SK-N-SH treated with all-trans-retinoic acid at 6 μM for 48 hours (cell line): ENCODE measurements around the gene ARHGAP15.

Source experiments
- ATAC-seq: fragments of 200-7000 bp; cut with Tn5 transposase; 3 replicates; pipeline ENCODE4 v1.9.1; 2020; ENCODE audit warnings: mild to moderate bottlenecking, moderate library complexity
- ARNTL ChIP-seq: fragments of 450-650 bp; formaldehyde crosslinking; IDR thresholded peaks from 2 replicates; pipeline ENCODE4 v1.5.0; 2020; ENCODE audit warnings: low read depth, mild to moderate bottlenecking, moderate library complexity, borderline replicate concordance
- BACH2 ChIP-seq: fragments of 250-450 bp; sonication (Bioruptor Pico); IDR thresholded peaks from 2 replicates; pipeline ENCODE4 v1.9.0; 2021; ENCODE audit warnings: mild to moderate bottlenecking, borderline replicate concordance
- CREB5 ChIP-seq: fragments of 250-450 bp; sonication (Bioruptor Pico); IDR thresholded peaks from 2 replicates; pipeline ENCODE4 v1.5.1; 2020; ENCODE audit warnings: low read depth, mild to moderate bottlenecking, moderate library complexity
- CSDC2 ChIP-seq: fragments of 250-450 bp; sonication (Bioruptor Pico); IDR thresholded peaks from 2 replicates; pipeline ENCODE4 v1.5.0; 2020; ENCODE audit warnings: mild to moderate bottlenecking, moderate library complexity
- CSRNP3 ChIP-seq: fragments of 250-450 bp; sonication (Bioruptor Pico); IDR thresholded peaks from 2 replicates; pipeline ENCODE4 v1.5.1; 2021; ENCODE audit warnings: mild to moderate bottlenecking, moderate library complexity
- ESRRG ChIP-seq: fragments of 250-450 bp; sonication (Bioruptor Pico); IDR thresholded peaks from 2 replicates; pipeline ENCODE4 v1.6.1; 2021; ENCODE audit warnings: mild to moderate bottlenecking
- GLIS3 ChIP-seq: fragments of 250-450 bp; sonication (Bioruptor Pico); IDR thresholded peaks from 2 replicates; pipeline ENCODE4 v1.5.0; 2020; ENCODE audit warnings: mild to moderate bottlenecking, moderate library complexity
- ISL1 ChIP-seq: fragments of 250-450 bp; sonication (Bioruptor Pico); IDR thresholded peaks from 2 replicates; pipeline ENCODE4 v2.1.2; 2022; ENCODE audit warnings: mild to moderate bottlenecking, moderate library complexity
- OSR1 ChIP-seq: fragments of 250-450 bp; sonication (Bioruptor Pico); IDR thresholded peaks from 2 replicates; pipeline ENCODE4 v1.8.0; 2022; ENCODE audit warnings: moderate library complexity, mild to moderate bottlenecking, inconsistent platforms
- PATZ1 ChIP-seq: fragments of 250-450 bp; sonication (Bioruptor Pico); IDR thresholded peaks from 2 replicates; pipeline ENCODE4 v1.8.0; 2020; ENCODE audit warnings: mild to moderate bottlenecking, moderate library complexity, borderline replicate concordance
- POU6F1 ChIP-seq: fragments of 250-450 bp; sonication (Bioruptor Pico); IDR thresholded peaks from 2 replicates; pipeline ENCODE4 v1.8.0; 2021; ENCODE audit warnings: low read depth, mild to moderate bottlenecking, moderate library complexity, borderline replicate concordance
- PPARA ChIP-seq: fragments of 250-450 bp; sonication (Bioruptor Pico); IDR thresholded peaks from 2 replicates; pipeline ENCODE4 v1.5.0; 2020; ENCODE audit warnings: mild to moderate bottlenecking, borderline replicate concordance
- RARB ChIP-seq: fragments of 250-450 bp; sonication (Bioruptor Pico); IDR thresholded peaks from 2 replicates; pipeline ENCODE4 v1.8.0; 2021; ENCODE audit warnings: mild to moderate bottlenecking, moderate library complexity
- SNAI2 ChIP-seq: fragments of 250-450 bp; sonication (Bioruptor Pico); IDR thresholded peaks from 2 replicates; pipeline ENCODE4 v1.5.0; 2020; ENCODE audit warnings: mild to moderate bottlenecking, moderate library complexity
- TCF4 ChIP-seq: fragments of 250-450 bp; sonication (Bioruptor Pico); IDR thresholded peaks from 2 replicates; pipeline ENCODE4 v1.8.0; 2021; ENCODE audit warnings: mild to moderate bottlenecking, moderate library complexity, borderline replicate concordance
- TSHZ2 ChIP-seq: fragments of 250-450 bp; sonication (Bioruptor Pico); IDR thresholded peaks from 2 replicates; pipeline ENCODE4 v1.5.0; 2020; ENCODE audit warnings: mild to moderate bottlenecking, moderate library complexity
- ZC3H10 ChIP-seq: fragments of 250-450 bp; sonication (Bioruptor Pico); IDR thresholded peaks from 2 replicates; pipeline ENCODE4 v1.5.1; 2021; ENCODE audit warnings: mild to moderate bottlenecking, moderate library complexity
- ZFP30 ChIP-seq: fragments of 450-650 bp; formaldehyde crosslinking; IDR thresholded peaks from 2 replicates; pipeline ENCODE4 v1.5.0; 2022; ENCODE audit warnings: mild to moderate bottlenecking, moderate library complexity
- ZNF565 ChIP-seq: fragments of 450-650 bp; formaldehyde crosslinking; conservative IDR thresholded peaks from 2 replicates; pipeline ENCODE4 v1.5.0; 2020; ENCODE audit warnings: low read depth, mild to moderate bottlenecking, moderate library complexity
- ZNF8 ChIP-seq: fragments of 450-650 bp; formaldehyde crosslinking; IDR thresholded peaks from 2 replicates; pipeline ENCODE4 v1.5.0; 2020; ENCODE audit warnings: mild to moderate bottlenecking, moderate library complexity

Gene ARHGAP15

DNA sequence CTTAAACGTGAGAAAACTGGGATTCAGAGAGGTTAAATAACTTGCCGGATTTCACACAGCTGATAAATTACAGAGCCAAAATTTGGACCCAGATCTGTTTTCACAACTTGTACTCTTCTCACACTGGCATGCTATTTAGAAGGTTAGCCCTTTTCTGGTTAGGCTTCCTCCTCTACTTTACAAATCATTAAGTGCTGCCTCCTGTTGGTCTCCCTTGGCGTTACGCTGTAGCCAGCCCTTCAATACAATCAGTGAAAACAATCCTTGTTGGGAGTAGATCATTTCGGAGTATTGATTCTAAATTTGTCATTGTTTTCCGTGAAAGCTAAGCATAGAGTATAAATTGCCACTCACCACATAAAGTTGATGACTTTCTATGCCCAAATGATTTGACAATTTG lies 153.5 kb downstream of the ARHGAP15 start:
- TF ChIP-seq ZNF8 (no peak), PATZ1 (CRISPR knock-in tag) (no peak), ZNF565 (CRISPR knock-in tag) (no peak), ISL1 (CRISPR knock-in tag) (no peak), ZFP30 (no peak), CSRNP3 (CRISPR knock-in tag) (no peak), CSDC2 (CRISPR knock-in tag) (no peak), CREB5 (CRISPR knock-in tag) (no peak), PPARA (CRISPR knock-in tag) (no peak), GLIS3 (CRISPR knock-in tag) (no peak), ESRRG (CRISPR knock-in tag) (no peak), ARNTL (CRISPR knock-in tag) (no peak)
- TF ChIP-seq, all 23 proteins: peak for 0
- no peak for ATAC-seq

DNA sequence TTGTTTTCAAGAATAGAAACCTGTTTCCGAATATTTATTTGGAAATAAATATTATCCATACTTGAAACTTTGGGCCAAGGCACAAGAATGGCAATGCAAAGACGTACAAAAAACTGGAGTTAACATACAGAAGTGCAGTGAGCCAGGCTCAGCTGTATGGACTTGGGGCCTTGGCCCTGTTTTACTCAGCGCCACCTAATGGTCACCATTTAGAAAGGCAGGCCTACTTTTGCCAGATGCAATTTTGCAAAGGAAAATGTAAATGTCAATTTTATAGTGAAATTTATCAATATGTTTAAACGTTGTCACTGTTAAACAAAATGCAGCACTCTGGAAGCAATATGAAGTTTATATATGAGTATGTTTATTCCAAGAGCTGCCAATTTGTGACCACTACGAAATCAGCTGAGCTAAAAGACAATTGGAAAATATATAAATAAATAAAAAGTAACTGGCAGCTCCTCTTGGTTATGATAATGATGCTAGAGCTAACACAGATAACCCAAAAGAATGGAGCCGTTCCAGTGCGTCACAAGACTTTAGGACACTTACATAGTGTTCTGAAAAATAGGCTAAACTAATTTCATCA lies 155.0 kb downstream of the ARHGAP15 start:
- ATAC-seq: peak; percentile 85
- no peak for TF ChIP-seq ZC3H10 (CRISPR knock-in tag)
- no peak for TF ChIP-seq CSRNP3 (CRISPR knock-in tag)
- TF ChIP-seq BACH2: no peak
- no peak for TF ChIP-seq ARNTL (CRISPR knock-in tag)
- no peak for TF ChIP-seq CREB5 (CRISPR knock-in tag)
- no peak for TF ChIP-seq SNAI2 (CRISPR knock-in tag)
- TF ChIP-seq PATZ1 (CRISPR knock-in tag): no peak
- no peak for TF ChIP-seq POU6F1
- no peak for TF ChIP-seq GLIS3 (CRISPR knock-in tag)
- no peak for TF ChIP-seq RARB (CRISPR knock-in tag)
- TF ChIP-seq TCF4: no peak
- TF ChIP-seq ESRRG (CRISPR knock-in tag): no peak
- no peak for TF ChIP-seq OSR1 (CRISPR knock-in tag)
- no peak for TF ChIP-seq ISL1 (CRISPR knock-in tag)
- TF ChIP-seq TSHZ2 (CRISPR knock-in tag): no peak
- TF ChIP-seq ZFP30: no peak
